Heart left ventricle (tissue), 13 donors: ENCODE results near the gene OSM.

ENCODE experiments used
- POLR2A ChIP-seq, 2 donors: fragments of 450-650 bp; IDR thresholded peaks; one replicate each; pipeline ENCODE4 v1.6.1; 2017; ENCODE audit warnings: antibody characterized with exemption in 2 of 2, mild to moderate bottlenecking in 2 of 2, moderate library complexity in 2 of 2
- TF ChIP-seq, protein P1 (sequence below), 12 donors: fragments of 200-600 bp; sonication (generic) in 4 of 12; IDR thresholded peaks; one replicate each; pipeline versions ENCODE4 v1.5.0 to v1.8.0; 2018 to 2022; ENCODE audit warnings: antibody characterized with exemption in 12 of 12, mild to moderate bottlenecking in 5 of 12
- donor health status: ischemic (EF 13 %, LVEDD 7.1; RV severe dilation, severe dysfunction).
- donor health status: DM: no; HTN: yes; CAD: no.
- donor health status: DM: no; HTN: no; CAD: no.
- donor health status: ischemic (EF 25% LVEDD 6.9; RV normal size, moderate dysfunction).
- donor health status: ischemic (EF 25% LVEDD 5.7; RV mildly dilated, moderate dysfunction).
- donor health status: ischemic (EF 35%, LVEDD 5.7; RV mildly dilated, moderate dysfunction).
- donor health status: nonischemic (EF 11% LVEDD 7.7; RV severe dilation, severe dysfunction).
- donor health status: DM: yes; HTN: yes; CAD: no.
- donor health status: PGD.
- donor health status: ischemic (EF 29% LVEDD 5.4; RV normal size, mild dysfunction).
- donor health status: nonischemic (EF 23%, LVEDD 6.1; RV moderate dilation, normal function).

DNA sequence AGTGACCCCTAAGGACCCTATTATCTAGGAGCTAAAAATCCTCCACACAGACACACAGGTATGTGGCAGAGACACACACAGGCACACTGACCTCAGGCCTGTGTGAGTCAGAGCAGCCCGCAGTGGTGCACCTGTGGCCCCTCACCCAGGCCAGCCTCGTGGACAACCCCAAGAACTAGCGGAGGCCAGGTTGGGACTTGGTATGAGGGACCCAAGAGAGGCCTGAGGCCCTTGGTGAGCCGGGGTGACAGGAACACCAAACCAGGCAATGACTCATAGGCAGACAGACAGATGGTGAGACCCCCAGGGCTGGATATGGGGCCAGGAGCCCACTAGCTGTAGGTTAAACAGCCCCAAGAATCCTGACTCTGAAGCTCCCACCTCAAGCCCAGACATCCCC is 16.7 kb upstream of the OSM start:
- TF ChIP-seq, protein P1, sequence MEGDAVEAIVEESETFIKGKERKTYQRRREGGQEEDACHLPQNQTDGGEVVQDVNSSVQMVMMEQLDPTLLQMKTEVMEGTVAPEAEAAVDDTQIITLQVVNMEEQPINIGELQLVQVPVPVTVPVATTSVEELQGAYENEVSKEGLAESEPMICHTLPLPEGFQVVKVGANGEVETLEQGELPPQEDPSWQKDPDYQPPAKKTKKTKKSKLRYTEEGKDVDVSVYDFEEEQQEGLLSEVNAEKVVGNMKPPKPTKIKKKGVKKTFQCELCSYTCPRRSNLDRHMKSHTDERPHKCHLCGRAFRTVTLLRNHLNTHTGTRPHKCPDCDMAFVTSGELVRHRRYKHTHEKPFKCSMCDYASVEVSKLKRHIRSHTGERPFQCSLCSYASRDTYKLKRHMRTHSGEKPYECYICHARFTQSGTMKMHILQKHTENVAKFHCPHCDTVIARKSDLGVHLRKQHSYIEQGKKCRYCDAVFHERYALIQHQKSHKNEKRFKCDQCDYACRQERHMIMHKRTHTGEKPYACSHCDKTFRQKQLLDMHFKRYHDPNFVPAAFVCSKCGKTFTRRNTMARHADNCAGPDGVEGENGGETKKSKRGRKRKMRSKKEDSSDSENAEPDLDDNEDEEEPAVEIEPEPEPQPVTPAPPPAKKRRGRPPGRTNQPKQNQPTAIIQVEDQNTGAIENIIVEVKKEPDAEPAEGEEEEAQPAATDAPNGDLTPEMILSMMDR (IDR thresholded peaks at IDR 0.05): no peak
- no peak for TF ChIP-seq POLR2A (IDR thresholded peaks at IDR 0.05)
